PFSK-1 (cell line): Measurements from ENCODE around the gene RBM18.

Experiments
- FOXP2 ChIP-seq: optimal IDR thresholded peaks from 2 replicates; pipeline ENCODE3; 2011; ENCODE audit warnings: borderline replicate concordance, control low read depth, inconsistent platforms; ENCODE audit not compliant: insufficient read depth; ENCODE audit errors: extremely low read length, extremely low read depth
- POLR2AphosphoS5 ChIP-seq: IDR thresholded peaks from 2 replicates; pipeline ENCODE4 v1.6.1; 2012; ENCODE audit warnings: low read depth, mild to moderate bottlenecking, control low read depth, low read length, moderate library complexity
- SIN3A ChIP-seq: IDR thresholded peaks from 2 replicates; pipeline ENCODE4 v1.6.1; 2012; ENCODE audit warnings: mild to moderate bottlenecking, low read length, moderate library complexity, borderline replicate concordance; ENCODE audit not compliant: insufficient read depth
- TAF1 ChIP-seq: IDR thresholded peaks from 2 replicates; pipeline ENCODE4 v1.6.1; 2012; ENCODE audit warnings: low read length, control low read depth, borderline replicate concordance; ENCODE audit not compliant: insufficient read depth
- TF ChIP-seq, protein P1 (sequence below), 2 experiments: IDR thresholded peaks; 2 replicates each; pipeline versions ENCODE4 v1.6.1 to v1.8.0; 2011 to 2012; ENCODE audit warnings: low read depth in 2 of 2, low read length in 2 of 2, control low read depth in 1 of 2, inconsistent platforms in 1 of 2, mild to moderate bottlenecking in 1 of 2, moderate library complexity in 1 of 2; ENCODE audit not compliant: insufficient read depth in 1 of 2

The RBM18 gene

DNA sequence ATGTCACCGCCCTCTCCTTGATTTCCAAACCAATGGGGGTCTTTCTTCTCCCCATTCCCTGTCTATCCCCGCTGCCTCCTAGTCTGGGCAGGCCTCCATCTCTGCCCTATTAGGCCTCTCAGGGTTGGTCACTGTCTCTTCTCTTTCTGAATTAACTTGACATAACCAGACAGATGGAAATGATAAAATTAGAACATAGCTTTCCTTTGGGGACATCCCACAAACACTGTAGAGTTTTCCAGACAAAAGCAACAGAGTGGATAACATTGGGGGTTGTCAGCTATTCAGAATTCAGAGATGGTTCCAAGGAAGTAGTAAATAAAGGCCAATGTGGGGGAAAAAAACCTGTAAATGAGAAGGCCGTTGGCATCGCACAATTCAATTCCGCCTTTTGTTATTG lies 60.6 kb downstream of the RBM18 start:
- TF ChIP-seq TAF1 (no peak), FOXP2 (no peak), POLR2AphosphoS5 (no peak)
- TF ChIP-seq, protein P1, sequence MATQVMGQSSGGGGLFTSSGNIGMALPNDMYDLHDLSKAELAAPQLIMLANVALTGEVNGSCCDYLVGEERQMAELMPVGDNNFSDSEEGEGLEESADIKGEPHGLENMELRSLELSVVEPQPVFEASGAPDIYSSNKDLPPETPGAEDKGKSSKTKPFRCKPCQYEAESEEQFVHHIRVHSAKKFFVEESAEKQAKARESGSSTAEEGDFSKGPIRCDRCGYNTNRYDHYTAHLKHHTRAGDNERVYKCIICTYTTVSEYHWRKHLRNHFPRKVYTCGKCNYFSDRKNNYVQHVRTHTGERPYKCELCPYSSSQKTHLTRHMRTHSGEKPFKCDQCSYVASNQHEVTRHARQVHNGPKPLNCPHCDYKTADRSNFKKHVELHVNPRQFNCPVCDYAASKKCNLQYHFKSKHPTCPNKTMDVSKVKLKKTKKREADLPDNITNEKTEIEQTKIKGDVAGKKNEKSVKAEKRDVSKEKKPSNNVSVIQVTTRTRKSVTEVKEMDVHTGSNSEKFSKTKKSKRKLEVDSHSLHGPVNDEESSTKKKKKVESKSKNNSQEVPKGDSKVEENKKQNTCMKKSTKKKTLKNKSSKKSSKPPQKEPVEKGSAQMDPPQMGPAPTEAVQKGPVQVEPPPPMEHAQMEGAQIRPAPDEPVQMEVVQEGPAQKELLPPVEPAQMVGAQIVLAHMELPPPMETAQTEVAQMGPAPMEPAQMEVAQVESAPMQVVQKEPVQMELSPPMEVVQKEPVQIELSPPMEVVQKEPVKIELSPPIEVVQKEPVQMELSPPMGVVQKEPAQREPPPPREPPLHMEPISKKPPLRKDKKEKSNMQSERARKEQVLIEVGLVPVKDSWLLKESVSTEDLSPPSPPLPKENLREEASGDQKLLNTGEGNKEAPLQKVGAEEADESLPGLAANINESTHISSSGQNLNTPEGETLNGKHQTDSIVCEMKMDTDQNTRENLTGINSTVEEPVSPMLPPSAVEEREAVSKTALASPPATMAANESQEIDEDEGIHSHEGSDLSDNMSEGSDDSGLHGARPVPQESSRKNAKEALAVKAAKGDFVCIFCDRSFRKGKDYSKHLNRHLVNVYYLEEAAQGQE (IDR thresholded peaks at IDR 0.05; ENCODE audit: insufficient read depth in 1 of 2, low read depth in 2 of 2, low read length in 2 of 2), result no peak

DNA sequence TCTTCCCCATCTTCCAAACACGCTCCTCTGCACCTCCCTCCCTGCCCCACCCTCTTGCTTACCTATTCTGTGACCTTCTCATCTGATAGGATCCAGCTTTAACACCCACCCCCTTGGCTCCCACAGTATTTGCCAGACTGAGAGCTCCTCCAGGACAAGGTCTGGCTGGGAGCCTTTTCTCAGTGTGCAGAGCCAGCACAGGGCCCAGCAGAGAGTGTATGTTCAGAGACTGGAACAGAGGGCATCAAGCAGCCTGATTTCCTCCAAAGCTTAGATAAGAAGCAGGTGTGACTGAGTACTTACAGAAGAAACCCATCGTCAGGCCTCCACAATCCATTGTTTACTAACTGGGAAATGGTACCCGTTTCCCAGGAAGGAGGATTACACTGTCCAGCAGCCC lies 62.5 kb downstream of the RBM18 start:
- TF ChIP-seq, protein P1 (IDR thresholded peaks at IDR 0.05; ENCODE audit: insufficient read depth in 1 of 2, low read depth in 2 of 2, low read length in 2 of 2), result no peak
- TF ChIP-seq SIN3A (no peak), POLR2AphosphoS5 (no peak), FOXP2 (no peak), TAF1 (no peak)

DNA sequence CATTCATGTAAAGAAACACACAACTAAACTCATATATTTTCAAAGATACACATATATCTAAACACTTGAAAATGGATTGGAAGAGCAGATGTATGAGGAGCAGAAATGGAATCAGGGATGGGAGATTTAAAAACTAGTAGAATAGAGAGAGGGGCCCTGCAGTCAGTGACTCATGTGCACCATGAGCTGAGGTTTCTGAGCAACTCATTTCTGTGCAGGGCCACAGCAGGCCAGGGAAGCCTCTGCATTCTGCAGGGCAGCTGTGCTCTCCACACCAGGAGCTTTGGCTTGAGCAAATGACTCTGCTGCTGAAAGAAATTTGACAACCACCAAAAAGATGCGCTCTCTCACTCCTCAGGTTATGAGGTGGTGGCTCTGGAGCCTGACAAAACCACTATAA lies 63.0 kb downstream of the RBM18 start:
- TF ChIP-seq TAF1 (no peak), SIN3A (no peak), POLR2AphosphoS5 (no peak), FOXP2 (no peak)
- TF ChIP-seq, protein P1 (IDR thresholded peaks at IDR 0.05; ENCODE audit: insufficient read depth in 1 of 2, low read depth in 2 of 2, low read length in 2 of 2), result no peak

DNA sequence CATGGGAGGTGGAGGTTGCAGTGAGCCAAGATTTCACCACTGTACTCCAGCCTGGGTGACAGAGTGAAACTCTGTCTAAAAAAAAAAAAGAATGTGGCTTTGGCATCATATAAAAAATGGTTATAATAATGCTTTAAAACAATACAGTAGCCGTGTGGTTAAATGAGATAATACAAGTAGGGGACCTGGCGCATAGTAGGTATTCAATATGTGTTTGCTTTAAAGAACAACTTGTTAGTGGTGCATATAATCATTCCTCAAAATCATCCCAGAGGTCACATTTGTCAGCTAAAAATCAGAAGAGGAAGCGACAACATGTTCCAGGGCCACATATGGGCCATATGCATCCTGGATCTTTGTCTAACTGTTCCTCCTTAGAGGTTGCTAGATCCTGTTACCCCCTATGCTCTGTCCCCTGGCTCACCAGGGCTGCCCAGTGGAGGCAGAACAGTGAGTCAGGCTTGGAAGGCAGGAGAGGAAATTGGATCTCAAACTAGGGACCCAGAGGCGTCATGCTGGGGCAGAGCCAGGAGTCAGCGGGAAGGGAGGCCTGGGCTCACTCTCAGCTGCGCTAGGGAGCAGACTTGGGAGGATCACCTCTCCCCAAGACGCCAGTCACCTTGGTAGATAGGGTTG lies 63.6 kb downstream of the RBM18 start:
- no peak for TF ChIP-seq TAF1
- no peak for TF ChIP-seq POLR2AphosphoS5
- no peak for TF ChIP-seq FOXP2
- TF ChIP-seq, protein P1 (IDR thresholded peaks at IDR 0.05; ENCODE audit: insufficient read depth in 1 of 2, low read depth in 2 of 2, low read length in 2 of 2), result no peak

DNA sequence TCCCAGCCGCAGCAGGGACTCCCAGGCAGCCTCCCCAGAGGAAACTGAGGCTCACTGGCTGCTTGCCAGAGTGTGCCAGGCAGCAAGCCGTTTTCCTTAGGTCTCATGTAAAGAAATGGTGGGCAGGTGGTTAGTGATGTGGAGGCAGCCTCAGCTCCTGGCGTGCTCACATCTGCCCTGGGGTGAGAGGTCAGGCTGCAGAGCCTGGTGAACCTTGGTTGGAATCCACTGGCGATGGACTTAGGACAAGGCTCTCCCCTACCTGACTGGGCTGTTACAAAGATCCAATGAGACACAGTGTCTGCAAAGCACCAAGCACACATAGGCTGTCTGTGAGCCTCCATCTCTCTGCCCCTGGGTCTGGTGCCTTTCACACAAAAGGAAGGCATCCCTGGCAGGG lies 66.8 kb downstream of the RBM18 start:
- TF ChIP-seq FOXP2 (no peak), TAF1 (no peak), POLR2AphosphoS5 (no peak), SIN3A (no peak)
- TF ChIP-seq, protein P1 (IDR thresholded peaks at IDR 0.05; ENCODE audit: insufficient read depth in 1 of 2, low read depth in 2 of 2, low read length in 2 of 2), result no peak
